GM23248 (cell line): ENCODE measurements around the gene PYGO2.

Experiments
- EZH2 ChIP-seq: fragments of 200-600 bp; sonication (generic); IDR thresholded peaks from 2 replicates; pipeline ENCODE4 v1.6.1; 2018; ENCODE audit warnings: antibody characterized with exemption, mild to moderate bottlenecking; ENCODE audit not compliant: insufficient read depth, poor library complexity, severe bottlenecking
- EZH2phosphoT487 ChIP-seq: fragments of 200-600 bp; sonication (generic); IDR thresholded peaks from 2 replicates; pipeline ENCODE4 v1.6.1; 2018; ENCODE audit warnings: antibody characterized with exemption, moderate library complexity, mild to moderate bottlenecking, low read depth; ENCODE audit not compliant: insufficient read depth

- TF ChIP-seq EZH2, result no peak
- no peak for TF ChIP-seq EZH2phosphoT487
Observed at GRCh38 chr1:154954541-154954940, 7.0 kb downstream of the PYGO2 start.
